Activated CD8-positive, alpha-beta memory T cell treated with anti-CD3 and anti-CD28 coated beads, Interleukin-2, amount 50 U/mL, for 1 hour (primary cell): ENCODE measurements around the gene HBZ.
"Not testable (repeated sequence)": the region's sequence is repeated elsewhere in the genome, so short reads cannot be mapped to it uniquely, and the experiment has no call there.

Experiments
- DNase-seq: peaks from one replicate; pipeline ENCODE4 v3.0.0-alpha.2; 2020; ENCODE audit errors: extremely low read depth

Gene HBZ

DNA sequence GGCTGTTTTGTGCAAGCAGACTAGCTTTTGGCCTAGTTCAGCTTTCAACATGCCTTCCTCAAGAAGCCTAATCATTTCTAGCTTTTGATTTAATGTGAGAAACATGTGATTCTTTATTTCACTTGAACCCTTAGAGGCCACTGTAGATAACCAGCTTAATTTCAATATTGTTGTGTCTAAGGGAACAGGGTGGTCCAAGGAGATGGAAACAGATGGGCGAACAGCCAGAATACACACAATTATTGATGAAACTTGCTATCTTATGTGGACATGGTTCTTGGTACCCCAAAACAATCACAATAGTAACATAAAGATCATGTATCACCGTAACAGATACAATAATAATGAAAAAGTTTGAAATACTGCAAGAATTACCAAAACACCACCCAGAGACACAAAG lies 18.7 kb upstream of the HBZ start:
- DNase-seq = no peak

DNA sequence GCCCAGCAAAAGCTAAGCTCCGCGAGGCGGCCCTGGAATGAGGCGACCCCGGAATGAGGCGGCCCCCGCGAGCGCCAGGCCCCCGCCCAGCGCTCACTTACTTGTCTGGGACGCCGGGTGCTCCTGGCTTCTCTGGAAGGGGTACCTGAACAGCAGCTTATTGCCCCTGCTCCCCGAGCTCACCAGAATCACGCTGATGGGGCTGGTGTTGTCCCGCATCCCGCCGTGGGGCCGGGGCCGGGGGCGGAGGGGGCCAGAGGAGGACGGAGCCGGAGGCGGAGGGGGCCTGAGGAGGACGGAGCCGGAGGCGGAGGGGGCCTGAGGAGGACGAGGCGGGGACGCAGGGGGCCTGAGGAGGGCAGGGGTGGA lies 14.4 kb upstream of the HBZ start:
- DNase-seq = no peak

DNA sequence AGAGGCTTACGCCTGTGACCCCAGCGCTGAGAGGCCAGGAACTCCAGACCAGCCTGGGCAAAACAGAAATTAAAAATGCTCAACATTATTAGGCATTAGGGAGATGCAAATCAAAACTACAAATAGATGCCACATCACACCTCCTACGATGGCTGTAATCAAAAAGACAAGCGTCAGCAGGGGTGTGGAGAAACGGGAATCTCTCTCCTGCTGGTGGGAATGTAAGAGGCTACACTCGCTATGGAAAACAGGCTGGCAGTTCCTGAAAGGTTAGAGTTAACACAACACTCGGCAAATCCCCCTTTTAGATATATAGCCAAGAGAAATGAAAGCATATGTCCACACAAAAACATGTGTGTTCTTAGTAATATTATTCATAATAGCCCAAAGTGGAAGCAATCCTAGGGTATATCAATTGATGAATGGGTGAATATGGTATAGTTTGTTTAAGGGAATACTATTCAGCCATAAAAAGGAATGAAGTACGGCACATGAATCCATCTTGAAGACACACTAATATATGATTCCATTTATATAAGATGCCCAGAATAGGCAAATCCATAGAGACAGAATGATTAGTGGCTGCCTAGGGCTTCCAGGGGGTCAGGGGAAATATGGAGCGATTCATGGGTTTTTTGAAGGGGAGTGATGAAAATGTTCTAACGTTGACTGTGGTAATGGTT lies 12.1 kb upstream of the HBZ start:
- no peak for DNase-seq

DNA sequence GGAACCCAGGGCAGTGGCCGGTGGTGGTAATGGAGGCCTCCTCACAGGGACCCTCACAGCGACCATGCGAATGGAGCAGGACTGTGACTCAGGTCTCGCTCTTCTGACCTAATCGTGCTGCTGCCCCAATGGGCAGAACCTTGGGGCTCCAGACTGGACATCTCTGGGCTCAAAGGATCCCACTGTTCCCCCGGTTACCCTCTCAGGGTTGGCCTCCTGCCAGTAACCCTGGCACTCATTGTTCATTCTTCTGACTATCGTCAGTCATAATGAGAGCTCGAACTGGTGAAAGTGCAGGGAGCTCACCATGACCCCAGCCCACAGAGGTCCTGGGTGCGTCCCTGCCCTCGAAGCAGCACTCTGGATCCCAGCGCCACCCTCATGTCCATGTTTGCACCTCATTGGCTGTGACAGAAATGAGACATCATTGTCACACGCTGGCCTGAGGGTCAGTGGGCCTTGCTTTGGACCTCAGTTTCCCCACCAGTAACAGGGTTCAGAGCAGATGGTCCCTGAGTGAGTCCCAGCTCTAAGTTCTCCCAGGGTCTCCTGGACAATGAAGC lies 10.0 kb upstream of the HBZ start:
- no peak for DNase-seq

DNA sequence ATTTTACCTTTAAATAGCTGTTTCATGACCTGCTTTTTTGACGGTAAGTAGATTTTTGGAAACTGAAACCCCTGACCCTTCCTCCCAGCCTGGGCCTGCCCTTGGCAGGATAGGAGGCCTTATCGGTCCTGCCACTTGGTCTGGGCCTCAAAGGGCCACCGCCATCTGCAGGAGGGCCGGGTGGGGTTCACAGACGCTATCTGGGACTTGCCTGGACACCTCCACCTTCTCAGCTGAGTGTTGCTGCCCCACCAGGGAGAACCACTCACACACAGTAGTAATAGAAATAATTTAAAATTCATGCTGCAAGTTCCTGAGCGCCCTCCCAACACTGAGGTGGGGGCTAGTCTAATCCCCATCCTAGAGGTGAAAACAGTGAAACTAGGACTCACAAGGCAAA lies 9.4 kb upstream of the HBZ start:
- DNase-seq = no peak

DNA sequence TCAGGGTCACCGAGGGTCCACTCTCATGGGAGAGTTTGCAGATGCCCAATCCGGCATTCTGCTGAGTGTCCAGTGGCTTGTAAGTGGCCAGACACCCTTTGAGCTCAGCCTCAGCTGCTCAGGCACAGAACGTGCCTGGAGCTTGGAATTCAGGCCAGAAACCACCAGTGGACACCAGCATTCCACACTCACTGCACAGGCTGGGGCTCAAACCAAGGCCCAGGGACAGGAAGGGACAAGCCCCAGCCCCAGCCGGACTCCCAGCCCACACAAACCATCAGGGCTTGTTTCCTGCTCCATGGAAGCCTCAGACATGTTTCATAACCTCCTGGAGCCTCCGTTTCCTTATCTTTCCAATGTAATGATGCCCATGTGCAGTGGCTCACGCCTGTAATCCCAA lies 9.0 kb upstream of the HBZ start:
- DNase-seq = no peak

DNA sequence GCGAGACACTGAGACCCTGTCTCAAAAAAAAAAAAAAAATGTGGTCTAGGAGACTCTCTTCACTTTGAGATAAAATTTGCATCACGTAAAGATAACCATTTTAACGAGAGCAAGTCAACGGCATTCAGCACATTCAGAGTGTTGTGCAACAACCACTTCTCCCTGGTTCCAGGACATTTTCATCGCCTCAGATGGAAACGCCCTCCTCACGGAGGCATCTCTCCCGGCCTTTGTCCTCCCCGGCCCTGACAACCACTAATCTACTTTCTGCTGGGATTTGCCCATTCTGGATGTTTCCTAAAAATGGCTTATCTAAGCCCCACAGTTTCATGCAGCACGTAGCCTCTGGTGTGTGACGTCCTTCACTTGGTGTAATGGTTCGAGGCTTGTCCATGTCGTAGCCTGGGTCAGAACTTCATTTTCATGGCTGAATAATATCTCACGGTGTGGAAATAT lies 7.6 kb upstream of the HBZ start:
- DNase-seq = no peak

DNA sequence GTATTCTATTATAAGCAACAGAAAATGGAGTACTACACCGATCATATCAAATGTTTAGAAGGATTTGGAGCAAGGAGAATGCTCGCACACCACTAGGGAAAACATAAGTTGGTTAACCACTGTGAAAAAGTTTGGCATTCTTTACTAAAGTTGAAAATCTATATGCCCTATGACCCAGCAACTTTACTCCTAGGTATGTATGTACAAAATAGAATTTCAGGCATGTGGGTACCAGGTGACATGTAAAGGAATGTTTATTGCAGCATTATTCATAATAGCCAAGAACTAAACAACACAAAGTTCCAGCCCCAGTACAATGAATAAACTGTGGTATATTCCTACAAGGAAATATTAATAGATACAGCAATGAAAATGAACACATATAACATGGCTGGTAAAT lies 5.8 kb upstream of the HBZ start:
- no peak for DNase-seq

DNA sequence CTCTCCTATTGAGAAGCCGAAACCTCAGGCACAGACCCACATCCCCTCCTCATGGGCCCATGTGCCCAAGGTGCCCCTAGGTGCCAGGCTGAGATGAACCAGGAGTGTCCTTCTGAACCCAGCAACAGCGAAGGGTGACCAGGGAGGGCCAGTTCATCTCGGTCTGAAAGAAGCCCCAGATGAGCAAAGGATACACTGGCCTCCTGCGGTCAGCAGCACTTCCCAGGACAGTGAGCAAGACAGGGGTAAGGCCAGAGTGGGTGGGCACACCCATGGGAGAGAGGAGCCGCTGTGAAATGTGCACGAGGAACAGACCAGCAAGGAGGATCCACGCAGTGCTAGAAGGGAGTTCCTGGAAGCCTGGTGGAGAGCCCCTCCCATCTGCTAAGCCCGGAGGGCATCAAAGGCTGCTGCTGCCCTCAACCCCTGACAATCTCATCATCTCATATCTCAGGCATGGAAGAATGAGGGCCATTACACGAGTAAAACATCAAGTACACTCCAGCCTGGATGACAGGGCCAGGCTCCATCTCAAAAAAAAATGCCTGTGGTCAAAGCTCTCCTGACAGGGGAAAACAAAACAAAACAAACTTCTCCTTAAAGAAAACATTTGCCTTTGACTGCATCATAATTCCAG lies 3.3 kb upstream of the HBZ start:
- DNase-seq = no peak

DNA sequence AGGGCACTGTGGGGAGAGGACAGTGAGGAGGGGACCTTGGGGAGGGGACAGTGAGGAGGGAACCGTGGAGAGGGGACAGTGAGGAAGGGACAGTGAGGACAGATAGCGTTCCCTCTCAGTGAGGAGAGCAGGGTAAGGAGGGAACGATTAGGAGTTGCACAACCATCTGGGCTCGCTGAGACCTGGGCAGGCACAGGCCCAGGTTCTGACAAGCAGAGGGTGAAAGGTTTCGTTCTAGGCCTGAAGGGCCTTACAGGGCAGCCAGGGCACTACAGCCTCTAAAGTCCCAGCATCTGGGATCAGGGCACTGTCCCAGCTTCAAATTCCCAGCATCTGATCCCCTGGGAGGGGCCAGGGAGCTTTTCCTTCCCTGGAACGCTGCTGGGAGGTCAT lies 681 bp downstream of the HBZ start:
- DNase-seq = not testable (repeated sequence)

DNA sequence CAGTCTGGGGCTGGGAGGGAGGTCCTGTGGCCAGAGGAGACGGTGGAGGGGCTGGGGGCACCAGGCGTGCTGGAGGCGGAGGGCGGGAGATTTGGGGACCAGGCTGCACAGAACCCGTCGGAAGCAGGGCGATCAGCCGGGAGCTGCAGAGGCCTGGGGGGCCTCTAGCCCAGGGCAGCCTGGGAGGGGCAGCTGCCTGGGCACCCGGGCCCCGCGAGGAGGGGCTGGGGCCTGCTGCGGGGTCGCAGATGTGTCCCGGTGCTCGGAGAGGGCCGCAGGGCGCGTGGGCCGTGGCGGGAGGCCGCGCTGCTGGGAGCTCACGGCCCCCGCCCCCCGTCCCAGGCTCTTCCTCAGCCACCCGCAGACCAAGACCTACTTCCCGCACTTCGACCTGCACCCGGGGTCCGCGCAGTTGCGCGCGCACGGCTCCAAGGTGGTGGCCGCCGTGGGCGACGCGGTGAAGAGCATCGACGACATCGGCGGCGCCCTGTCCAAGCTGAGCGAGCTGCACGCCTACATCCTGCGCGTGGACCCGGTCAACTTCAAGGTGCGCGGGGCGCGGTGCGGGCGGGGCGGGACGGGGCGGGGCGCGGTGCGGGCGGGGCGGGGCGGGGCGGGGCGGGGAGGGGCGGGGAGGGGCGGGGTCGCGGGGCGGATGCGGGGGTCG lies 1.2 kb downstream of the HBZ start:
- not testable (repeated sequence) for DNase-seq

DNA sequence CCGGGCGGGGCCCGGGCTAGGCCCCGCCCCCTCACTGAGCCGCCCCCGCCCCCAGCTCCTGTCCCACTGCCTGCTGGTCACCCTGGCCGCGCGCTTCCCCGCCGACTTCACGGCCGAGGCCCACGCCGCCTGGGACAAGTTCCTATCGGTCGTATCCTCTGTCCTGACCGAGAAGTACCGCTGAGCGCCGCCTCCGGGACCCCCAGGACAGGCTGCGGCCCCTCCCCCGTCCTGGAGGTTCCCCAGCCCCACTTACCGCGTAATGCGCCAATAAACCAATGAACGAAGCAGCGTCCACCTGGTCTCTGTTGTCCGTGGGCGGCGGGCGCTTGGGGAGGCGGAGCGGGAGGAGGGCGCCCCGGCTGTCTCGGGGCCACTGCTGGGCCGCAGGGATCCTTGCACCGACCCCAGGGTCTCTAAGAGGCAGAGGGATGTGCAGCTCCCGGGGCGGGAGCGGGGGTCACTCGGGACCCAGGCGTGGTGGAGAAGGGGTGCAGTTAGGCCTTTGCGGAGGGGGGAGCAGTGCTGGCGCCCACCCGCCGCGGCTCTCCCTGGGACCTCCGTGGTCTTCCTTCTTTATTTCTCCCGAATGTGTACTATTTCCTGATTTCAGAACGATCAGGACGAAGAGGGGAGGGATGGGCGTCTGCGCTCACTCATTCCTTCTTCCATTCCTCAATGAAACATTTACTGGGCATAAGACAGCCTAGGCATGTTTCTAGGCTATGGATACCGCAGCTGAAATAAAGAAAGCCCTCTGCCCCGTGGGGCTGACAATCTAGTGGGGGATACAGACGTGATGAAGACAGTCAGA lies 2.0 kb downstream of the HBZ start:
- no peak for DNase-seq

DNA sequence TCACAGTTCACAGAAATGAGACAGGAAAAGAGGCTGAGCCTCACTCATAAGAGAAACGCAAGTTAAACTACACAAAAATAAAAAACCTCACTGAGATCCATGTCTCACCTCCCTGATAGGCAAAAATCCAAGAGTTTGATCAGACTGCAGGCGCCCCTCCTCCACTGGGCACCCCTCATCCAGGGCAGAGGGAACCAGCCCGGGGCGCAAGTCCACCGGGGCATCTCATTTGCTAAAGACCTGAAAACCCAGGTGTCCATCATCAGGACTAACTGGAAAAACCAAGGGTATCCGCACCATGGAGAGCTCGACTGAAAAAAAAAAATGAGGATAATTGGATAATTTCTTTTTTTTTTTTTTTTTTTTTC lies 2.6 kb downstream of the HBZ start:
- DNase-seq = no peak

DNA sequence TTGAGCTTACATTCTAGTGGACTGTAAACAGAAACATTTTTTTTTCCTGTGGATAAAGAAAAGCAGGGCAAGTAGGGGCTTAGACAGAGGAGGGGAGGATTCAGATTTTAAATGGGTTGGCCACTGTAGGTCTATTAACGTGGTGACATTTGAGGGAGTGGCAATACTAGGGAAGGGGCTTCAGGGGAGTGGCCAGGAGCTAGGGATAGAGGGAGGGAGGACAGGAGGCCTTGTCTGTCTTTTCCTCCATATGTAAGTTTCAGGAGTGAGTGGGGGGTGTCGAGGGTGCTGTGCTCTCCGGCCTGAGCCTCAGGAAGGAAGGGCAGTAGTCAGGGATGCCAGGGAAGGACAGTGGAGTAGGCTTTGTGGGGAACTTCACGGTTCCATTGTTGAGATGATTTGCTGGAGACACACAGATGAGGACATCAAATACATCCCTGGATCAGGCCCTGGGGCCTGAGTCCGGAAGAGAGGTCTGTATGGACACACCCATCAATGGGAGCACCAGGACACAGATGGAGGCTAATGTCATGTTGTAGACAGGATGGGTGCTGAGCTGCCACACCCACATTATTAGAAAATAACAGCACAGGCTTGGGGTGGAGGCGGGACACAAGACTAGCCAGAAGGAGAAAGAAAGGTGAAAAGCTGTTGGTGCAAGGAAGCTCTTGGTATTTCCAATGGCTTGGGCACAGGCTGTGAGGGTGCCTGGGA lies 6.8 kb downstream of the HBZ start:
- DNase-seq = no peak

DNA sequence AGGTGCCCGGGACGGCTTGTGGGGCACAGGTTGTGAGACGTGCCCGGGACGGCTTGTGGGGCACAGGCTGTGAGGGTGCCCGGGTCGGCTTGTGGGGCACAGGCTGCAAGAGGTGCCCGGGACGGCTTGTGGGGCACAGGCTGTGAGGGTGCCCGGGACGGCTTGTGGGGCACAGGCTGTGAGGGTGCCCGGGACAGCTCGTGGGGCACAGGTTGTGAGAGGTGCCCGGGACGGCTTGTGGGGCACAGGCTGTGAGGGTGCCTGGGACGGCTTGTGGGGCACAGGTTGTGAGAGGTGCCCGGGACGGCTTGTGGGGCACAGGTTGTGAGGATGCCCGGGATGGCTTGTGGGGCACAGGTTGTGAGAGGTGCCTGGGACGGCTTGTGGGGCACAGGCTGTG lies 7.8 kb downstream of the HBZ start:
- DNase-seq = not testable (repeated sequence)

DNA sequence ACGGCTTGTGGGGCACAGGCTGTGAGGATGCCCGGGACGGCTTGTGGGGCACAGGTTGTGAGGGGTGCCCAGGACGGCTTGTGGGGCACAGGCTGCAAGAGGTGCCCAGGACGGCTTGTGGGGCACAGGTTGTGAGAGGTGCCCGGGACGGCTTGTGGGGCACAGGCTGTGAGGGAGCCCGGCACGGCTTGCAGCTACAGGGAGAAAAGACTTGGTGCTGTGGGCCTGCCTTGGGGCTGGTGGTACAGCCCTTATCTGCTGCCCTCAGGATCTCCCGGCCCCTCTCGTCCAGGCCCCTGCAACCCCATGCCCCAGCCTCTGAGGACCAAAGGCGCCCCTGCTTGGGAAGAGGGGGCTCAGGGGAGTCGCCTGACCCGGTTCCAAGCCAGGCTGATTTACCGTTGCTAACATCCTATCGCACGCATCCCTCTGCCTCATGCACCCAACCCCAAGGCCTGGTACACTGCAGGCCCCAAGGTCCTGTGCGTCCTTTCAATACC lies 8.3 kb downstream of the HBZ start:
- no peak for DNase-seq

DNA sequence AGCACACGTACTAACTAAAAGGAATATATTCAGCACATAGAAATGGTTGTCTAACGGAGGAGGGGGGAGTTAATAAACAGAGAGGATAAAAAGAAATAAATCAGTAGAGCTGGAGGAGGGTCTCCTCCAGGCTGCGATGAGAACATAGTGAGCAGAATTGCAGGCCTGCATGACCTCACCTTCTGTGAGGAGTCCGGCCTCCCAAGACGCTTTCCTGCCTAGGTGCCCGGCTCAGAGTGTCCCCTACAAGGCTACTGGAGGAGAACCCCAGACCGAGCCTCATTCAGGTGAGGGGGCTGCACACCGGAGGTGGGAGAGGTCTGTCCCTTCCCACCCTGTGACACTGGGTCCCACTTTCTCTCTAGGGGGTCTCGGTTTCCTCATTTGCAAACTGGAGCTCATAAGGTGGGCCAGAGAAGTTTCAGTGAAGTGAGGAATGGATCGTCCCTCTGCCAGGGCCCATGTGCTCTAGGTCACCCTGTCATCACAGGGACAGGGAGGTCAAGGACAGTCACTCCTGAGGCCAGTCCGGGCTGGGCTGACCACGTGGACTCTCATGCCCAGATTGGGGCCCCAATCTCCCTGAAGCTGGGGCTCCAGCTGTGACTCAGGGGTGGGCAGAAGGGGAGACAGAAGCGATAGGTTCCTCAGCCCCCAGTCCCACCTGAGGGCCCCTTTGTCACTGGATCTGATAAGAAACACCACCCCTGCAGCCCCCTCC lies 10.0 kb downstream of the HBZ start:
- no peak for DNase-seq

DNA sequence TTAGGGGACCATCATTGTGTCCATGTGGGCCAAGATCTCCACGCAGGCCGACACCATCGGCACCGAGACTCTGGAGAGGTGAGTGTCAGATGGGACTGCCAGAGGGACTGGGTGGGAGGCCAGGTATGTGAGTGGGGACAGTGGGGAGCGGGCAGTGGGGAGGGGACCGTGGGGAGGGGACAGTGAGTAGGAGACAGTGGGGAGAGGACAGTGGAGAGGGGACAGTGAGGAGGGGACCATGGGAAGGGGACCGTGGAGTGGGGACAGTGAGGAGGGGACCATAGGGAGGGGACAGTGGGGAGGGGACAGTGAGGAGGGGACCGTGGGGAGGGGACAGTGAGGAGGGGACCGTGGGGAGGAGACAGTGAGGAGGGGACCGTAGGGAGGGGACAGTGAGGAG lies 10.7 kb downstream of the HBZ start:
- not testable (repeated sequence) for DNase-seq

DNA sequence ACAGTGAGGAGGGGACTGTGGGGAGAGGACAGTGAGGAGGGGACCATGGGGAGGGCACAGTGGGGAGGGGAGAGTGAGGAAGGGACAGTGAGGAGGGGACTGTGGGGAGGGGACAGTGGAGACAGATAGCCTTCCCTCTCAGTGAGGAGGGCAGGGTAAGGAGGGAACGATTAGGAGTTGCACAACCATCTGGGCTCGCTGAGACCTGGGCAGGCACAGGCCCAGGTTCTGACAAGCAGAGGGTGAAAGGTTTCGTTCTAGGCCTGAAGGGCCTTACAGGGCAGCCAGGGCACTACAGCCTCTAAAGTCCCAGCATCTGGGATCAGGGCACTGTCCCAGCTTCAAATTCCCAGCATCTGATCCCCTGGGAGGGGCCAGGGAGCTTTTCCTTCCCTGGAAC lies 11.3 kb downstream of the HBZ start:
- DNase-seq = not testable (repeated sequence)

DNA sequence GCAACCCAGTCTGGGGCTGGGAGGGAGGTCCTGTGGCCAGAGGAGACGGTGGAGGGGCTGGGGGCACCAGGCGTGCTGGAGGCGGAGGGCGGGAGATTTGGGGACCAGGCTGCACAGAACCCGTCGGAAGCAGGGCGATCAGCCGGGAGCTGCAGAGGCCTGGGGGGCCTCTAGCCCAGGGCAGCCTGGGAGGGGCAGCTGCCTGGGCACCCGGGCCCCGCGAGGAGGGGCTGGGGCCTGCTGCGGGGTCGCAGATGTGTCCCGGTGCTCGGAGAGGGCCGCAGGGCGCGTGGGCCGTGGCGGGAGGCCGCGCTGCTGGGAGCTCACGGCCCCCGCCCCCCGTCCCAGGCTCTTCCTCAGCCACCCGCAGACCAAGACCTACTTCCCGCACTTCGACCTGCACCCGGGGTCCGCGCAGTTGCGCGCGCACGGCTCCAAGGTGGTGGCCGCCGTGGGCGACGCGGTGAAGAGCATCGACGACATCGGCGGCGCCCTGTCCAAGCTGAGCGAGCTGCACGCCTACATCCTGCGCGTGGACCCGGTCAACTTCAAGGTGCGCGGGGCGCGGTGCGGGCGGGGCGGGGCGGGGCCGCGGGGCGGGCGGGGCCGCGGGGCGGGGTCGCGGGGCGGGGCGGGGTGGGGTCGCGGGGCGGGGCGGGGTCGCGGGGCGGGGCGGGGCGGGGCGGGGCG lies 11.8 kb downstream of the HBZ start:
- DNase-seq = not testable (repeated sequence)
